Neutrophil (primary cell): ENCODE measurements around the gene STK38.
"Not testable (repeated sequence)": the region's sequence is repeated elsewhere in the genome, so short reads cannot be mapped to it uniquely, and the experiment has no call there.

ENCODE experiments used
- H3K27ac ChIP-seq: fragments of 200-600 bp; sonication (generic); 2 replicates; pipeline ENCODE4 v1.5.1; 2016; ENCODE audit warnings: mild to moderate bottlenecking, moderate library complexity
- H3K27me3 ChIP-seq: fragments of 200-600 bp; sonication (generic); 2 replicates; pipeline ENCODE4 v1.6.0; 2016; ENCODE audit warnings: mild to moderate bottlenecking
- H3K36me3 ChIP-seq: fragments of 200-600 bp; sonication (generic); 2 replicates; pipeline ENCODE4 v1.5.1; 2017
- H3K4me1 ChIP-seq, 2 experiments: fragments of 200-600 bp in 1 of 2; sonication (generic) in 1 of 2; 1 replicate in 1 of 2; 2 replicates in 1 of 2; pipeline versions ENCODE4 v1.5.1 to v1.6.1; 2013 to 2016; ENCODE audit warnings: low read depth in 1 of 2, low read length in 1 of 2, mild to moderate bottlenecking in 1 of 2, moderate library complexity in 1 of 2; ENCODE audit not compliant: control insufficient read depth in 1 of 2, insufficient read depth in 1 of 2
- H3K4me3 ChIP-seq, 2 experiments: fragments of 200-600 bp in 1 of 2; sonication (generic) in 1 of 2; 1 replicate in 1 of 2; 2 replicates in 1 of 2; pipeline ENCODE4 v1.5.1; 2013 to 2016; ENCODE audit warnings: low read depth in 1 of 2, low read length in 1 of 2, mild to moderate bottlenecking in 1 of 2, moderate library complexity in 1 of 2
- H3K9me3 ChIP-seq: fragments of 200-600 bp; sonication (generic); 2 replicates; pipeline ENCODE4 v1.5.1; 2016
- CTCF ChIP-seq: fragments of 200-600 bp; sonication (generic); IDR thresholded peaks from 2 replicates; pipeline ENCODE4 v1.5.1; 2016; ENCODE audit warnings: antibody characterized with exemption

STK38 gene

GRCh38 chr6:36578431-36578830, 31.2 kb upstream of the STK38 start:
- Histone ChIP-seq H3K4me3 (no peak overlapping the region), H3K9me3 (no peaks in the 10 kb centered on the region), H3K27me3 (no peaks in the 10 kb centered on the region), H3K4me1 (peaks cover 33 to 36% of the 10 kb centered on the region in 2 experiments), H3K27ac (peak overlapping the region; percentile 86), H3K36me3 (no peaks in the 10 kb centered on the region)
- TF ChIP-seq CTCF, result no peak

- H3K27me3 ChIP-seq, result no peaks in the 10 kb centered on the region
- H3K9me3 ChIP-seq, result no peaks in the 10 kb centered on the region
- H3K36me3 ChIP-seq, result no peaks in the 10 kb centered on the region
- TF ChIP-seq CTCF, result no peak
- no peak overlapping the region for H3K4me3 ChIP-seq
- no peak overlapping the region for H3K27ac ChIP-seq
- peaks cover 36 to 37% of the 10 kb centered on the region in 2 experiments for H3K4me1 ChIP-seq
Observed at GRCh38 chr6:36578030-36578429, 30.8 kb upstream of the STK38 start.

DNA sequence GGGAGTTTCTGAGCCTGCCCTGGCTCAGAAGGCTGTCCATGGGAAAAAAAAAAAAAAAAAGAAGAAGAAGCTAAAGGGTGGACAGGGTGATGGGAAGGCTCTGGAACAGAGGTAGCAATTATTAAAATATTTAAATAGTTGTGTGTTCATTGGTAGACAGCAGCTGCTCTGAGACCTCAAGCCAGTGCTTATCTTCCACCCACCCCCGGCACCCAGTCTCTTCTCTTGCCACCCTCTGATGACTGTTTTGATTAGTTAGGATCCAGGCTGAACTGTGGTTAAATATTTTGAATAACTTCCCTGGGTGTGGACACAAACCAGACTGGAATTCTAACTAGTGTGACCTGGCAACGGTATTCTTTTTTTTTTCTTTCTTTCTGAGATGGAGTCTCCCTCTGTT, 30.0 kb upstream of the STK38 start:
- Histone ChIP-seq H3K27ac (no peak overlapping the region), H3K36me3 (no peaks in the 10 kb centered on the region), H3K9me3 (no peaks in the 10 kb centered on the region), H3K4me1 (peaks cover 36 to 37% of the 10 kb centered on the region in 2 experiments), H3K27me3 (no peaks in the 10 kb centered on the region), H3K4me3 (no peak overlapping the region)
- no peak for TF ChIP-seq CTCF

GRCh38 chr6:36576578-36576977, 29.3 kb upstream of the STK38 start:
- H3K9me3 ChIP-seq, result no peaks in the 10 kb centered on the region
- peak overlapping the region; percentile 46 for H3K27ac ChIP-seq
- no peaks in the 10 kb centered on the region for H3K36me3 ChIP-seq
- TF ChIP-seq CTCF, result no peak
- H3K27me3 ChIP-seq, result no peaks in the 10 kb centered on the region
- H3K4me3 ChIP-seq, result no peak overlapping the region
- H3K4me1 ChIP-seq, result peaks cover 36 to 37% of the 10 kb centered on the region in 2 experiments

GRCh38 chr6:36574679-36575078, 27.4 kb upstream of the STK38 start:
- no peak for TF ChIP-seq CTCF
- H3K36me3 ChIP-seq, result no peaks in the 10 kb centered on the region

DNA sequence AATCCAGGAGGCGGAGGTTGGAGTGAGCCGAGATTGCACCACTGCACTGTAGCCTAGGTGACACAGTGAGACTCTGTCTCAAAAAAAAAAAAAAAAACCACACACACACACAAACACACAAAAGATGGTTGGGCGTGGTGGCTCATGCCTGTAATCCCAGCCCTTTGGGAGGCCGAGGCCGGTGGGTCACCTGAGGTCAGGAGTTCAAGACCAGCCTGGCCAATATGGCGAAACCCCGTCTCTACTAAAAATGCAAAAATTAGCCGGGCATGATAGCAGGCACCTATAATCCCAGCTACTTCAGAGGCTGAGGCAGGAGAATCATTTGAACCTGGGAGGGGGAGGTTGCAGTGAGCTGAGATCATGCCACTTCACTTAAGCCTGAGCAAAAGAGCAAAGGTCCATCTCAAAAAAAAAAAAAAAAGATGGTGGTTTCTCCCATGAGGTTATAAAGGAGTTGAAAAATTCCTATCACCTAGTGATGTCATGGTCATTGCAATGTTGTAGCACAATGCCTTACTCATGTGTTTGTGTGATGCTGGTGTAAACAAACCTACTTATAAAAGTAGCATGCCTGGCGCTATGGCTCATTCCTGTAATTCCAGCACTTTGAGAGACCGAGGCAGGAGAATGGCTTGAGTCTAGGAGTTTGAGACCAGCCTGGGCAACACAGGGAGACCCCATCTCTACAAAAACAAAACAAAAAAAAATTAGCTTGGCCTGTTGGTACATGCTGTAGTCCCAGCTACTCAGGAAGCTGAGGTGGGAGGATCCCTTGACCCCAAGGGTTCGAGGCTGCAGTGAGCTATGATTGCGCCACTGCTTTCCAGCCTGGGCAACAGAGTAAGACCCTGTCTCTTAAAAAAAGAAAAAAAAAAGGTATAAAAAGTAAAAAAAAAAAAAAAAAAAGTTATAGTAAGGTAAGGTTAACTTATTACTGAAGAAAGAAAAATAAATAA, 25.4 kb upstream of the STK38 start:
- peaks cover 15 to 19% of the 10 kb centered on the region in 2 experiments for H3K4me1 ChIP-seq
- not testable (repeated sequence) for H3K27ac ChIP-seq, H3K27me3 ChIP-seq, H3K9me3 ChIP-seq, H3K36me3 ChIP-seq, H3K4me3 ChIP-seq

More at GRCh38 chr6:36574679-36575078, 27.4 kb upstream of the STK38 start:
- H3K4me1 ChIP-seq, result peaks cover 28 to 32% of the 10 kb centered on the region in 2 experiments
- H3K9me3 ChIP-seq, result no peaks in the 10 kb centered on the region
- H3K27me3 ChIP-seq, result no peaks in the 10 kb centered on the region
- H3K4me3 ChIP-seq, result no peak overlapping the region
- no peak overlapping the region for H3K27ac ChIP-seq
